SIG-M5 treated with dmso at 0.1 percent for 504 hours (cell line): Measurements from ENCODE around the gene STX4.

Experiments used
- DNase-seq: peaks from one replicate; lab custom pipeline; 2025; ENCODE audit not compliant: unreplicated experiment; lab: John Stamatoyannopoulos, UW

Gene STX4

DNA sequence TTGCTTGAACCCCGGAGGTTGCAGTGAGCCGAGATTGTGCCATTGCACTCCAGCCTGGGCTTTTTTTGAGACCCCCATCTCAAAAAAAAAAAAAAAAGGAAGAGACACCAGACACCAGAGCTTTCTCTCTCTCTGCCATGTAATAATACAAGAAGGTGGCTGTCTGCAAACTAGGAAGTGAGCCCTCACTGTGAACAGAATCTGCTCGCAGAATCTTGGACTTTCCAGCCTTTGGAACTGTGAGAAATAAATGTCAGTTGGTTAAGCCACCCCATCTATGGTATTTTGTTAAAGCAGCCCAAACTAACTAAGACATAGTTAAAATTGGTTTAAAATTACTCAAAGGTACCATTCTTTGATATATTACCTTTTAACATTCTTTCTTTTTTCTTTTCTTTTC is 12.8 kb upstream of the STX4 start:
- DNase-seq: no peak

DNA sequence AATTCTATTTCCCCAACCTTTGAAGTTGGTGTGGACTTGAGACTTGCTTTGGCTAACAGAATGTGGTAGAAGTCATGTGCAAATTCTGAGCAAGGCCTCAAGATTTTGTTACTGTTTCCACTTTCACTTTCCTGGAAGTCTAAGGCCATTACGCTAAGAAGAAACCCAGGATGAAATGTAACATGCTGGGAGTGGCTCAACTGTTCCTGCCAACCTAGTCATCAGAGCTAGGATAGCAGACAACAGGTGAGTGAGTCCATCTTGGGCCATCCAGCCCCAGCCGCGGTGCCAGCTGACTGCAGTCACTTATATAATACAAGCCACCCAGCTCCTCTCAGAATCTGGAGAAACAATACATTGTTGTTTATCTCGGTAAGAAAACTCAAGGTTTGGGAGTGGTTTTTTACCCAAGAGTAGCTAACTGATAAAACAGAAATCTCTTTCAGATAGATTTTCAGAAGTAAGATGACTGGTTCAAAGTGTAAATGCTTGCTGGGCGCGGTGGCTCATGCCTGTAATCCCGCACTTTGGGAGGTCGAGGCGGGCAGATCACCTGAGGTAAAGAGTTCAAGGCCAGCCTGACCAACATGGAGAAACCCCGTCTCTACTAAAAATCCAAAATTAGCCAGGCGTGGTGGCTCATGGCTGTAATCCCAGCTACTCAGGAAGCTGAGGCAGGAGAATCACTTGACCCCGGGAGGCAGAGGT is 10.7 kb upstream of the STX4 start:
- no peak for DNase-seq

DNA sequence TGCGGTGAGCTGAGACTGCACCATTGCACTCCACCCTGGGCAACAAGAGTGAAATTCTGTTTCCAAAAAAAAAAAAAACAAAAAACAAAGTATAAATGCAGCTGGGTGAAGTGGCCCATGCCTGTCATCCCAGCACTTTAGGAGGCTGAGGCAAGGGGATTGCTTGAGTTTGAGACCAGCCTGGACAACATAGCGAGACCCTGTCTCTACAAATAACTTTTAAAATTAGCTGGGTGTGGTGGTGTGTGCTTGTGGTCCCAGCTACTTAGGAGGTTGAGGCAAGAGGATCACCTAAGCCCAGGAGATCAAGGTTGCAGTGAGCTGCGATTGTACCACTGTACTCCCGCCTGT is 10.1 kb upstream of the STX4 start:
- no peak for DNase-seq

DNA sequence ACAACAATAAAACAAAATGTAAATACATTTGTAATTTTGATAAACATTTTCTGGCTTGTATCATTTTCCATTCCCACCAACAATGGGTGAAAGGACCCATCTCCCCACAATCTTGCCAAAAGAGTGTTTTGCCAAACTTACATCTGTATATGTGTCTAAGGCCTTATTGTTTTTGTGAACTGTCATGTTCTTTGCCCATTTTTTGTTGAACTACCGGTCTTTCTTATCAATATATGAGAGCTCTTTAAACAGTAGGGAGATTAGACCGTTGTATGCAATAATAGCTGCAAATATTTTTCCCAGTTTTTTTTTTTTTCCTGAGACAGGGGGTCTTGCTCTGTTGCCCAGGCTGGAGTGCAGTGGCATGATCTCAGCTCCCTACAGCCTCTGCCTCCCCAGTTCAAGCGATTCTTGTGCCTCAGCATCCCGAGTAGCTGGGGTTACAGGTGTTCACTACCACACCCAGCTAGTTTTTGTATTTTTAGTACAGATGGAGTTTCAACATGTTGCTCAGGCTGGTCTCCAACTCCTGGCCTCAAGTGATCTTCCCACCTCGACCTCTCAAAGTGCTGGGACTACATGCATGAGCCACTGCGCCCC is 9.6 kb upstream of the STX4 start:
- DNase-seq: no peak

DNA sequence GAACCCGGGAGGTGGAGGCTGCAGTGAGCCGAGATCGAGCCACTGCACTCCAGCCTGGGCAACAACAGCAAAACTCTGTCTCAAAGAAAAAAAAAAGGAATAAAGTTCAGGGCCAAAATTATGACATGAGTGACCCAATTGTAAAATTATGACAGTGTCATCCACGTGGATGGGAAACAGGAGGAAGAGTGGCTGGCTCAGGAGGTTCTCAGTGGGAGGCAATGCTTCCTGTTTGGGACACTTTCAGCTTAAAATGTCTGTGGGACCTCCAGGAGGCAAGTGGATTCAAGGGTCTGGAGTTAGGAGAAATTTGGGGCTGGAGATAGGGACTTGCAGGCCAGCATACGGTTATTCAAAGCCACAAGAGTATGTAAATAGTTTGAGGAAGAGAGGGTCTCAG is 8.0 kb upstream of the STX4 start:
- no peak for DNase-seq

DNA sequence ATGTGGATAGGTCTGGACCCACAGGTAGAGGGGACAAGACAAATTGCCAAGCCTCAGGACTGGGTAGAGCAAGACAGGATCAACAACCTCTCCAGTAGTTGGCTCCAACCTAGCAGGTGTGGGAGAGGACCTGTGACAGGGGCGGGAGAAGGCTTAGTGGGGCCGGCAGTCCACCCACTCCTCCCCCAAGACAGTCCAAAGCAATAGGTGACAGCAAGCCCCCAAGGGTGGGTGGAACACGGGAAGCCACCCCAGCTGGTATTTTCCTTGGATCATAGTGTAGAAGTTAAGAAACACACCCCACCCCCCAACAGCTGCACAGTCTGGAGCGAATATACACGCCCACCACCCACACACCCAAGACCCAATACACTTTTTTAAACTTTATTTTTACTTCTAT is 4.1 kb upstream of the STX4 start:
- DNase-seq: no peak

DNA sequence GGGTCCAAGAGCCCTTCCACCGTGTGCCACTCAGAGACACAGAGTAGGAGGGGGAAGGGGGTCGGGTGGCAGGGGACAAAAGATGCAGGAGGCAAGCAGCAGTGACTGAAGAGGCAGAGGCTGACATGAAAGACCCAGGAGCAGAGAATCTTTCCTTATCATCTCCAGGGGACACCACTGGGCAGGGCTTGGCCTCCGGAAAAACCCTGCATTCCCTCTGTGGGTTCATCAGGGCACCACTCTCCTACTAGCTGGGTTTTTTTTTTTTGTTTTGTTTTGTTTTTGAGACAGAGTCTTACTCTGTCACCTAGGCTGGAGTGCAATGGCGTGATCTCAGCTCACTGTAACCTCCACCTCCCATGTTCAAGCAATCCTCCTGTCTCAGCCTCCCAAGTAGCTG is 2.1 kb upstream of the STX4 start:
- DNase-seq: no peak

DNA sequence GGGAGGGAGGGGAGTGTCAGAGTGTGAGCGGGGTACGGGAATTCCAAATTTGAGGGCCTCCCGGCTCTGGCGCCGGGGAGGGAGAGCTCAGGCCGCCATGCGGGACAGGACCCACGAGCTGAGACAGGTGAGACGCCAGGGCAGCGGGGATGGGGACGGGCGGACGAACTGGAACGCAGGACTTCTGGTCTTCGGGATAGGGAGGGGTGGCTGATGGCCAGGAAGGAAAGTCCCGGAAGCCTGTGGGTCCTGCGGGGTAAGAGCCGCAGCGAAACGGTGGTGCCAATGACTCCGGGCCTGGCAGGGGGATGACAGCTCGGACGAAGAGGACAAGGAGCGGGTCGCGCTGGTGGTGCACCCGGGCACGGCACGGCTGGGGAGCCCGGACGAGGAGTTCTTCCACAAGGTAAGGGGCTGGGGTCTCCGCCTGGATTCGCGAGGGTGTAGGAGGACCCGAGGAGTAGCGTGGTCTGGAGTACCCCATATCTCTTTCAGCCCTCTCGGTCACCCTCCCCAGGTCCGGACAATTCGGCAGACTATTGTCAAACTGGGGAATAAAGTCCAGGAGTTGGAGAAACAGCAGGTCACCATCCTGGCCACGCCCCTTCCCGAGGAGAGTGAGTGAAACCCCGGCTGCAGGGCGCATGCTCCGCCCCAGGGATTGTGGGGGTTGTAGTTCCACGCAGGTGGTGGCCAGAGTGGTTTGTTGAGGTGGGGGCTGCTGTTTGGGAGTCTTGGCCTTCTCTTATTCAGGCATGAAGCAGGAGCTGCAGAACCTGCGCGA is 543 bp downstream of the STX4 start:
- DNase-seq: peak; percentile 63

DNA sequence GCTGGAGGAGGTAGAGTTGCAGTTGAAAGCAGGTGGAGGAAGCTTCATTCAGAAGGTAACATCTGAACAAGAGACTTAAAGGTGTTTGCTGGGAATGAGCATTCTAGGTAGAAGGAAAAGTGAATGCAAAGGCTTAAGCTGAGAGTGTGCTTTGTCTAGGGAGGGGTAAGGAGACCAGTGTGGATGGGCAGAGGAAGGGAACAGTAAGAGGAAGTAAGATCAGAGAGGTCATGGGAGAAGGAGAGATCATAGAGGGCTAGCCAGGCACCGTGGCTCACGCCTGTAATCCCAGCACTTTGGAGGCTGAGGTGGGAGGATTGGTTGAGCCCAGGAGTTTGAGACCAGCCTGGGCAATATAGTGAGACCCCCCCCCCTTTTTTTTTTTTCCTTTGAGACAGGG is 3.3 kb downstream of the STX4 start:
- no peak for DNase-seq

DNA sequence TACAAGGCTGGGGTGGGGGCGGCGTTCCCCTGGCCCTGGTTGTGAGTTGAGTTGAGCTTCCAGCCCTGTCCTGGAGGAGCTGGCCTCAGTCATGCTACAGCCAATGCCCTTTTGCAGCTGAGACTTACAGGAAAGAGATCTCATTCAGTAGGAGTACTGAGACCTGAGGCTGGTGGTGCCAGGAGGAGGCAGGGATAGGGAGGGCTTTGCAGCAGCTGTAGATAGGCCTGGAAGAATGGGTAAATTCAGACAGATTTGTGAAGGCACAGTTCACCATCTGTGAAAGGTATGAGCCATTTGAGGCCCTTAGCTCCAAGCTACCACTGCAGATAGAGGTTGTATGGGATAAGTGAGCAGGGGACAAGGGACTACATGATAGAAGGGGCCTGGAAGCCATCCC is 5.6 kb downstream of the STX4 start:
- no peak for DNase-seq

DNA sequence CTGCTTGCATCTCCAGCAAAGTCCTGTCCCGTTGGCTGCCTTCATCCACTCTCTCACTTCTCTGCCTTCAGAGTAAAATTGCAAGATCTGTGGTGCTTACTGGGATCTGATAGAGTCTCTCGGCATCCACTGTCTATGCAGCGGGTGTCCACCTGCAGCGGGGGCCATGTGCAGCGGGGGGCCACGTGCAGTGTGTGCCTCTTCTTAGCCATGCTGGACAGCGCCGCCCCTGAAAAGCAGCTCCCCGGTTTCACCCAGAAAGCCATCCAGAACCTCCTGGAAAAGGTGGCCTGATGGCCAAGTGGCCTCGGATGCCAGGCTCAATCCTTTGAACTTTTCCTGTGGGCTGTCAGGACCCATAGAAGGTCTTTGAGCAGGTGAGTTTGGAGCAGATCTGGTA is 9.5 kb downstream of the STX4 start:
- DNase-seq: no peak

DNA sequence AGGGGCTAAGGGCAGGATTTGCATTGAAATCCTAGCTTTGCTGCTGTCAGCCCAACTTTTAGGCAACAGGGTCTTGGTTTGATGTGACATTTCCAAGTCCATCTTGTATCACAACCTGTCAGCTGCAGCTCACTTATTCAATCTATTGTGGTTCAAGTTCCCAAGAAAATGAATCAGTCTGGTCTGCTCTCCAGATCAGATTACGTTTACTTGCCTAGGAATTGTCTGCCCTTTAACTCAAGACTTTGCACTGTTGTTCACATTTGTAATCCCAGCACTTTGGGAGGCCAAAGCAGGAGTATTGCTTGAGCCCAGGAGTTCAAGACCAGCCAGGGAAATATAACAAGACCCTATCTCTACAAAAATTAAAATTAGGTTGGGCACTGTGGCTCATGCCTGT is 10.0 kb downstream of the STX4 start:
- no peak for DNase-seq

DNA sequence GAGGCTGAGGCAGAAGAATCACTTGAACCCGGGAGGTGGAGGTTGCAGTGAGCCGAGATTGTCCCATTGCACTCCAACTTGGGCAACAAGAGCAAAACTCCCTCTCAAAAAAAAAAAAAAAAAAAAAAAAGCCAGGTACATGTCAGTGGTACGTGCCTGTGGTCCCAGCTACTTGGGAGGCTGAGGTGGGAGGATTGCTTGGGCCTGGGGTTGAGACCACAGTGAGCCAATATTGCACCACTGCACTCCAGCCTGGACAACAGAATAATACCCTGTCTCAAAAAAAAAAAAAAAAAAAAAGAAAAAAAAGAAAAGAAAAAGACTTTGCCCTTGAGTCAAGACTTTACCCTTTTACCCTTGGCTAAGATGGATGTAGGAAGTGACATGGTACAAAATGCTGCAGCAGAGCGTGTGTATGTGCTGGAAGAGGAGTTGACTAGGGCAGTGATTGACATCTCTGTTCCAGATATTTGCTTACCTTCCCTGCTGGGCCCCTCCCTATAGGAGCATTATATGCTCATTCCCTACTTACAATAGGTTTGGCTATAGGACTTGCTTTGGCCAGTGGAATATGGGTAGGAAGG is 10.6 kb downstream of the STX4 start:
- no peak for DNase-seq

DNA sequence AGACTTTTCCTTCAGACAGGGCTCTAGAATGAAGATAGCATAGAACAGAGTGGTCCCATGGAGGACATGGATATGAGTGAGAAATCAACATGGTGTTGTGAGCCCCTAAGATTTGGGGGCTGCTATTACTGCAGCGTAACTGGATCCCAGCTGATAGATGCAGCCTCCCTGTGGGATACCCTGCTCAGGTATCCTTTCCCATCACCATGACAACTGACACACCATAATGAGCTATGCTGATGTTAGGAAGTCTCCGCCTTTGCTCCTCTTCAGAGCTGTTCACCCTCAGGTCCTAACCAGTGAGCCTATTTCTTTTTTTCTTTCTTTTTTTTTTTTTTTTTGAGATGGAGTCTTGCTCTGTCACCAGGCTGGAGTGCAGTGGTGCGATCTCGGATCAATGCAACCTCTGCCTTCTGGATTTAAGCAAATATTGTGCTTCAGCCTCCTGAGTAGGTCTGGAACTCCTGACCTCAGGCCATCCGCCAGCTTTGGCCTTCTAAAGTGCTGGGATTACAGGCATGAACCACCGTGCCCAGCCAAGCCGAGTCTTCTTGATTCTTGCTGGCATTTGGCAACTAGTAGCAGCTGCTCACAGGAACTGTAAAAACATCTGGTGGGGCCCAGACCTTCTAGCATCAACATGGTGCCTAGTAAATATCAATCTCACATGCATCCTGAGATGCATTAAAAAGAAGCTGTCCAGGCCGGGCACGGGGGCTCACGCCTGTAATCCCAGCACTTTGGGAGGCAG is 17.1 kb downstream of the STX4 start:
- no peak for DNase-seq

DNA sequence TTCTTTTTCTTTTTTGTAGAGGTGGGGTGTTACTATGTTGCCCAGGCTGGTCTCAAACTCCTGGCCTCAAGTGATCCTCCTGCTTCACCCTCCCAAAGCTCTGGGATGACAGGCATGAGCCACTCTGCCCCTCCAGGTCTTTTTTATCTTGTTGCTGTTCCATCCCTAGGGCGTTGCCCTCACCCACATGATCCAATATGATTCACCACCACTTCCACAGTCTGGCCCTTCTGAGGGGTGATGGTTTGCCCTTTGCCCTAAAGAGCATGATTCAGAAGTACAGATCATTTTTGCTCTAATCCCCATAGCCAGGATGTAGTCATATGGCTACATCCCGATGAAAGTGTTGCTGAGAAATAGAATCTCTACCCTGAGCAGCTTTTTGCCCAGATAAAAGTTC is 18.8 kb downstream of the STX4 start:
- peak; percentile 46 for DNase-seq

DNA sequence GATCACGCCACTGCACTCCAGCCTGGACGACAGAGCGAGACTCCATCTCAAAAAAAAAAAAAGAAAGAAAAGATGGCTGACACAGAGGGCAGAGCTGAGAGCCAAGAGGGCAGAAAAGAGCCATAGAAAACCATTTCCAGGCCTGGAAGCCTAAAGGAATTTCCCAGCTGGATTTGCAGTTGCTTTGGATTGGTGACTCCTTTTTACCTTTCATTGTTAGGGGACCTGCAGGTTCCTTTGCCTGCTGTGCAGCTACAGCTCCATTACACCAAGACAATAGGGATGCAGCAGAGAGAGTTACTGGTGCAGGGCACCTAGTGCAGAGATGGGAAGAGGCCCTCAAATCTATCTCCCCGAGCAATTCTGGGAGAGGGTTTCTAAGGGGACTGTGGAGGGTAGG is 22.3 kb downstream of the STX4 start:
- no peak for DNase-seq

DNA sequence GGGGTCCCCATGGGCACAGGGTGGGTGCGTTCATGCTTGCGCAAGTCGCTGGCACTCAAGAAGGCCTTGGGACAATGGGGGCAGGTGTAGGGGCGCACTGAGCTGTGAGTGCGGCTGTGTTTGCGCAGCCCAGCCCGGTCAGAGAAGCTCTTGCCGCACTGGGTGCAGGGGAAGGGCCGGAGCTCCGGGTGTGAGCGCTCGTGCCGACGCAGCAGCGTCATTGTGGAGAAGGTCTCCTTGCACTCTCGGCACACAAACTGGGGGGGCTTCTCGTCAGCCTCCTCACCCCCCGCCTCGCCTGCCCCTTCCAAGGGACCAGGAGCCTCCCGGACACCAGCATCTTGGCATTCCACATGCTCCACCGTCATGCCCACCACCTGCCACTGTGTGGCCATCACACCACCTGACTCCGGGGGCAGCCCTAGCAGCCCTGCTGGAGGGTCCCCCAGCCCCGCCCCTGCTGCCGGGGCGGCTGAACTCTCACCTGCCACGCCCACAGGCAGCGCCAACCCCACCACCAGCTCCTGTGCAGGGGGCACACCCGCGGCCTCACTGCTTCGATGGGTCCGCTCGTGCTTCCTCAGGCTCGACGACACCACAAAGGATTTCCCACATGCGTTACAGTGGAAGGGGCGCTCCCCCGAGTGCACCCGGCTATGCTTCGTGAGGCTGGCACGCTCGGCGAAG is 27.9 kb downstream of the STX4 start:
- no peak for DNase-seq

DNA sequence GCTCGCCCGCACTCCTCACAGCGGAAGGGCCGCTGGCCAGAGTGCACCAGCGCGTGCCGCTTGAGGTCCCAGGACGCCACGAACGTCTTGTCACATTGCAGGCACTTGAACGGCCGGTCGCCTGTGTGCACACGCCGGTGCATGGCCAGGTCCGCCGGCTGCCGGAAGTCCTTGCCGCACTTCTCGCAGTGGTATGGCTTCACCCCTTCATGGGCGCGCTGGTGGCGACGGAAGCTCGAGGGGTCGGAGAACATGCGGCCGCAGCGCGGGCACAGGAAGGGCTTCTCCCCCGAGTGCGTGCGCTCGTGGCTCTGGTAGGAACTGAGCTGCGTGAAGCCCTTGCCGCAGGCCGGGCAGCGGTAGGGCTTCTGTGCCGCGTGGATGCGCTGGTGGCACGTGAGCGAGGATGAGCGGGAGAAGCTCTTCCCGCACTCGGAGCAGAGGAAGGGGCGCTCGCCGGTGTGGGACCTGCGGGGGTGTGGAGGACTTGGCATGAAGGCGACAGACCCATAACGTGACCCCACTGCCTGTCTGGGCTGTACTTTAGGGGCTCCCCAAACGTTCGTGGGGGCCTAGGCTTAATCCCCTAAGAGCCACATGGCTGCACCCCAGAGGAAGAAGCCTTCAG is 28.6 kb downstream of the STX4 start:
- no peak for DNase-seq

DNA sequence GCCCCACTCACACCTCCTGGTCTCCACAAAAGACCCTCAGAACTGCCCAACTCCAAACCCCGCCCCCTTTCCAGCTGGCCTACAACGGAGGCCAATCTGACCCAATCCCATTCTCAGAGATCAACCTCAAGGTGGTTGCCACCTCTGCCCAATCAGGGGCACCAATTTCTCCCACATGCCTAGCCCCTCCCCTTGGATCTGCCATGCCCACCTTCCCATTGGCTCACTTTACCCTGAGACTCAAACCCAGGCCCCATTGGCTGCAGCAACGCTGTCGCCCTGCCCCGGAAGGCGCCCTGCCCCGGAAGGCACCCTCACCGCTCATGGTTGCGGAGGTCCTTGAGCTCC is 30.1 kb downstream of the STX4 start:
- no peak for DNase-seq

DNA sequence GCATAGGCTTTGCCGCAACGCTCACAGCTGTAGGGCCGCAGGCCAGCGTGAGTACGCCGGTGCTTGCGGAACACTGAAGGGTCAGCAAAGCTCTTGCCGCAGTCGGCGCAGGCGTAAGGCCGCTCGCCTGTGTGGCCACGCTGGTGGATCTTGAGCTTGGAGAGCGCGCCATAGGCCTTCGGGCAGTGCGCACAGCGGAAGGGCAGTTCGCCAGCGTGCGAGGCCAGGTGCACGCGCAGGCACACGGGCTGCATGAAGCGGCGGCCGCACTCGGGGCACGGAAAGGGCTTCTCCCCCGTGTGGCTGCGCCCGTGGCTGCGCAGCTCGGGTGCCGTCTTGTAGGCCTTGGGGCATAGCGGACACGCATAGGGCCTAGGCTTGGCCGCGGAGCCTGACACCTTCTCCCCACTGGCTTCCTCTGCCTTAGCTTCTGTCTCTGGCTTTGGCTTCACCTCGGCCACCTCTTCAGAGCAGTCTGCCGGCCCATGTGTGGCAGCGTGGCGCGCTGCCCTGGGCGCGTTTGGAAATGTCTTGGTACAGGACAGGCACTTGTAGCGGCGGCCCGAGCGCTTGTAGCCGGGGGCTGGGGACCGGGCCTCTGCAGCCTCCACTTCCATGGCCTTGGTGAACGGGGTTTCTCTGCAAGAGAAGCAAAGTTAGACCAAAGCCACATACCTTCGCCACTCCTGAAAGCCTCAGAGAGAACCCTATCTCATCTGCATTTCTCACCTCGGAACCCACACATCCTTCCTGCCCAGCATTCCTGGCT is 30.7 kb downstream of the STX4 start:
- no peak for DNase-seq
